Karpas-422 (cell line): ENCODE measurements around the gene FOXC2. TPM values are rescaled to one million over a fixed set of nuclear protein-coding genes. Genes with fewer than 3 reads are reported as not detected.

Experiments used
- DNase-seq: peaks from one replicate; pipeline ENCODE4 v3.0.0-alpha.2; 2015
- H2AFZ ChIP-seq: fragments of 200-600 bp; sonication (generic); 2 replicates; pipeline ENCODE4 v1.6.1; 2014; ENCODE audit warnings: antibody characterized with exemption, low read length, mixed read lengths
- H3K27ac ChIP-seq: fragments of 200-600 bp; sonication (generic); 2 replicates; pipeline ENCODE4 v1.5.1; 2014; ENCODE audit warnings: mild to moderate bottlenecking, low read length, moderate library complexity
- H3K27me3 ChIP-seq: fragments of 200-600 bp; sonication (generic); 2 replicates; pipeline ENCODE4 v1.6.1; 2014; ENCODE audit warnings: low read length, mixed read lengths
- H3K36me3 ChIP-seq: fragments of 200-600 bp; sonication (generic); 2 replicates; pipeline ENCODE4 v1.6.1; 2014; ENCODE audit warnings: low read length, mixed read lengths; ENCODE audit not compliant: insufficient read depth
- H3K4me1 ChIP-seq: fragments of 200-600 bp; sonication (generic); 2 replicates; pipeline ENCODE4 v1.6.1; 2014; ENCODE audit warnings: mild to moderate bottlenecking, low read length, mixed read lengths
- H3K4me2 ChIP-seq: fragments of 200-600 bp; sonication (generic); 2 replicates; pipeline ENCODE4 v1.6.1; 2014; ENCODE audit warnings: low read length, low read depth, mild to moderate bottlenecking; ENCODE audit not compliant: poor library complexity, severe bottlenecking
- H3K4me3 ChIP-seq: fragments of 200-600 bp; sonication (generic); 2 replicates; pipeline ENCODE4 v1.5.1; 2014; ENCODE audit warnings: mild to moderate bottlenecking, antibody characterized with exemption, low read length, mixed read lengths
- H3K79me2 ChIP-seq: fragments of 200-600 bp; sonication (generic); 2 replicates; pipeline ENCODE4 v1.6.1; 2014; ENCODE audit warnings: mild to moderate bottlenecking, low read length, mixed read lengths
- H3K9ac ChIP-seq: fragments of 200-600 bp; sonication (generic); 2 replicates; pipeline ENCODE4 v1.6.0; 2014; ENCODE audit warnings: low read length
- H3K9me2 ChIP-seq: fragments of 200-600 bp; sonication (generic), shearing (Covaris generic); replicated peaks from 2 replicates; pipeline ENCODE4 v1.6.0; 2014; ENCODE audit warnings: mild to moderate bottlenecking, low read length, moderate library complexity; ENCODE audit not compliant: insufficient read depth
- H3K9me3 ChIP-seq: fragments of 300-700, 200-600 bp; sonication (generic); 2 replicates; pipeline ENCODE4 v1.6.1; 2014; ENCODE audit warnings: low read length, mixed read lengths
- H4K20me1 ChIP-seq: fragments of 200-600 bp; sonication (generic); 2 replicates; pipeline ENCODE4 v1.6.1; 2014; ENCODE audit warnings: mild to moderate bottlenecking, antibody characterized with exemption, low read length, low read depth; ENCODE audit not compliant: insufficient read depth
- total RNA-seq: library from RNA; depleted of rRNA; stranded (reverse); fragments of >200 nt; shearing (Covaris generic); gene quantifications from 2 replicates; pipeline ENCODE4 v1.2.3, GENCODE V29; 2014; ENCODE audit warnings: low replicate concordance

The FOXC2 gene
- total RNA-seq, 1 experiment from 2014 or later = not detected

DNA sequence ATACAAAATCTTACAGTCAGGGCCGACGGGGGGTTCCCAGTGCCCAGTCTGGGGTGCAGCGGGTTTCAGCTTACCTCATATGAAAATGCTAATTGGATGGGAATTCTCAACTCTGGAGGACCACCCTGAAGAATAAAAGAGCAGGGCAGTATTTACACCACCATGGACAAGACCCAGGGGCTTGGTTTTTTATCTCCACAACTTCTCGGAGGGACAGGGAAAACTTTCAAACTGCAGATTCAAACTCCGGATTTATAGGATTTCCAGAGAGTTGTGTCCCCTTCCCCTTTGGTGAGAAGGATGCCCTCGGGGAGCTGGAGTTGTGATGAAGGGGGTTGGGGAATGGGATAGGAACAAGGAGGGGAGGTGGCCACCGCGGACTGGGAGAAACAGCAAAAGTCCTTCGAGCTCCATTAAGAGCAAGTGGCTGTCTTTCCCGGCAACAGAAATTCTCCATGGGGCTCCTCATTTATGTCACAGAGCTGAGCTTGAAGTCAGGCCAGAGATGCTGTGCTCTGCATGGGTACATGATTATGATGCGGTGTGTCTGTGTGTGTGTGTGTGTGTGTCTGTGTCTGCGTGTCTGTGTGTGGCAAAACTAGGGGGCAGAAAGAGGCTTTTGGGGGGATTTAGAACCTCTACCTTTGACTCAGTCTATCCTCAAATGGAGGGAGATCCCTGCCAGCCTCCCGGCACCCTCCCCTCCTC, 27.4 kb downstream of the FOXC2 start:
- Histone ChIP-seq H3K27me3 (no peaks in the 10 kb centered on the region), H3K9me3 (no peaks in the 10 kb centered on the region), H3K4me2 (no peak overlapping the region), H3K79me2 (no peaks in the 10 kb centered on the region), H2AFZ (no peak overlapping the region), H3K9ac (no peak overlapping the region), H3K4me3 (no peak overlapping the region), H3K36me3 (no peaks in the 10 kb centered on the region), H3K9me2 (no peaks in the 10 kb centered on the region), H3K4me1 (no peaks in the 10 kb centered on the region), H3K27ac (no peak overlapping the region), H4K20me1 (no peaks in the 10 kb centered on the region)
- no peak for DNase-seq

DNA sequence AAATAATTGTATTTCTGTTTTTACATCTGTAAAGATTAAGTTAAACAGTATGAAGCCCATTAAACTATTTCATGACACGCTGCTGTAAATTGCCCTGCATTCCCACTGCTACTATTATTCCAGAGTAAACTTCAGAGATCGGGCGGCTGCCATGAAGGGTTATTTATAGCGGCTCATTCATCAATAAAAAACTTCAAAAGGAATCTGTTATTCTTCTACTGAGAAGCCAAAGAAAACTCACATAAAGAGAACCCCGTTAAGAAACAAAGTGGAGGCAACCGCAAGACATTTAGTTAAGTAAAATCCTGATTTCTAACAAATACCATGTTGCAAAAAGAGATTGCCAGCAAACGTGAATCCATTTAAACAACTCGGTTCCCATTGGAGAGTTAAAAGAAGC, 28.1 kb downstream of the FOXC2 start:
- no peaks in the 10 kb centered on the region for H3K9me3 ChIP-seq
- H3K36me3 ChIP-seq = no peaks in the 10 kb centered on the region
- no peak overlapping the region for H3K9ac ChIP-seq
- no peak for DNase-seq
- H3K27me3 ChIP-seq = no peaks in the 10 kb centered on the region
- no peaks in the 10 kb centered on the region for H4K20me1 ChIP-seq
- no peak overlapping the region for H3K4me3 ChIP-seq
- no peaks in the 10 kb centered on the region for H3K79me2 ChIP-seq
- H3K27ac ChIP-seq = no peak overlapping the region
- H2AFZ ChIP-seq = no peak overlapping the region
- no peak overlapping the region for H3K4me2 ChIP-seq
- no peaks in the 10 kb centered on the region for H3K4me1 ChIP-seq
- no peaks in the 10 kb centered on the region for H3K9me2 ChIP-seq

DNA sequence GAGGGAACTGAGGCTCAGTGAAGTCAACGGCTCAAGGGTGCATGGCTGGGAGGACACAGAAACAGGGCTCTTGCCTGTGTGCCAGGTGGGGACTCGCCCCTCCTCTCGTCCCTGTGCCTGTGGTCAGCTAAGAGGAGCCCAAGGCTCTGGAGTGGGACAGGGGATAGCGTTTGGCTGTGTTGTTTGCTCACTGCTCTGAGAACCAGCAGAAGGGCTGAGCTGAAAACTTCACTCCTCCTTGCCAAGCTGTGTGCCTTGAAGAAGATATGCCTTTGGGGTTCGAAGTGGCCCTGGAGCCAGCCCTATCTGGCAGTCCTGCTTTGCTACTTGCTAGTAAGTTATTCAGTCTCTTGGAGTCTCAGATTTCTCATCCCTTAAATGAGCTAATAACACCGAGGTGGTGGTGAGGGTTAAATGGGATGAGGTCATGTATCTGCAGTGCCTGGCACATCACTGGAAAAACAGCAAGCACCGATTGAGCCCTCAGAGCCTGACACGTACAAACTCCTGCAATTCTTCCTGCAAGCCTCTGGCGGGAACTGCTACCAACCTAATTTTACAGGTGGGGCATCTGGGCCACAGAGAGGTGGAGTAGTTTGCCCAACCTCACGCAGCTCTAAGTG, 29.5 kb downstream of the FOXC2 start:
- Histone ChIP-seq H2AFZ (no peak overlapping the region), H3K4me3 (no peak overlapping the region), H4K20me1 (no peaks in the 10 kb centered on the region), H3K27ac (no peak overlapping the region), H3K79me2 (no peaks in the 10 kb centered on the region), H3K36me3 (no peaks in the 10 kb centered on the region), H3K9ac (no peak overlapping the region), H3K4me1 (no peaks in the 10 kb centered on the region), H3K4me2 (no peak overlapping the region), H3K9me3 (no peaks in the 10 kb centered on the region), H3K27me3 (no peaks in the 10 kb centered on the region), H3K9me2 (no peaks in the 10 kb centered on the region)
- DNase-seq = no peak

DNA sequence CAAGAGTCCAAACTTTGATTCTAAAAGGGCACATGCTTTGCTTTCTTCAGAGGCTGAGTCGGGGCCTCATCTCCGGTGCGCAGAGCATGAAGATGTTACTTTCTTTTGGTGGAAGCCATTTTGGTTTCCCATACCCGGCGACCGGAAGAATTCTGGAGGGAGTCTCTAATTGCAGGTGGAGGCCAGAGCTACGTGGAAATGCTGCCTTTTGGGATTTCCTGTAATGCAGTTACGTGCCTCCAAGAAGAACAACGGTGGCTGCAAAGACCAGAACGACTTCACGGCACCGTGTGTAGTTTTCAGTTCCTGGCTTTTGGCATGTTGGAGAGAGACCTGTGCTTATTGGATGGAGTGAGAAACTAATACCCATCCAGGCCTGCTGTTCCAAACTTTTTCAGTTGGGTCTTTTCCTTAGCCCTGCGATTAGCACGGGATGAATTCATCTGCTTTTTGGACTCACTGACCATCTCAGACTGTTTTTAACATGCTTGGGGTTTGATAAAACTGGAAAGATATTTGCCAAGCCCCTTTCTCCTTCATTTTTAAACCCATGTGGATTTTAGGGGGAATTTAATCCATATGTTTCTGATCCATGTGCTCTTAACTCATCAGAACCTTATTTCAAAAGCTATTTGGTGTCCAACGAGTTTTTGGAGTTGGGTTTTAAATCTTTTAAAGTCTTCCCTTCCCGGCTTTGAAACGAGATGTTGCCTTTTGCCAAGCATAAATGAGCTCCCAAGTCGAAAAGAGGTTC, 30.7 kb downstream of the FOXC2 start:
- no peaks in the 10 kb centered on the region for H3K36me3 ChIP-seq
- H3K27me3 ChIP-seq = no peaks in the 10 kb centered on the region
- no peaks in the 10 kb centered on the region for H3K9me3 ChIP-seq

DNA sequence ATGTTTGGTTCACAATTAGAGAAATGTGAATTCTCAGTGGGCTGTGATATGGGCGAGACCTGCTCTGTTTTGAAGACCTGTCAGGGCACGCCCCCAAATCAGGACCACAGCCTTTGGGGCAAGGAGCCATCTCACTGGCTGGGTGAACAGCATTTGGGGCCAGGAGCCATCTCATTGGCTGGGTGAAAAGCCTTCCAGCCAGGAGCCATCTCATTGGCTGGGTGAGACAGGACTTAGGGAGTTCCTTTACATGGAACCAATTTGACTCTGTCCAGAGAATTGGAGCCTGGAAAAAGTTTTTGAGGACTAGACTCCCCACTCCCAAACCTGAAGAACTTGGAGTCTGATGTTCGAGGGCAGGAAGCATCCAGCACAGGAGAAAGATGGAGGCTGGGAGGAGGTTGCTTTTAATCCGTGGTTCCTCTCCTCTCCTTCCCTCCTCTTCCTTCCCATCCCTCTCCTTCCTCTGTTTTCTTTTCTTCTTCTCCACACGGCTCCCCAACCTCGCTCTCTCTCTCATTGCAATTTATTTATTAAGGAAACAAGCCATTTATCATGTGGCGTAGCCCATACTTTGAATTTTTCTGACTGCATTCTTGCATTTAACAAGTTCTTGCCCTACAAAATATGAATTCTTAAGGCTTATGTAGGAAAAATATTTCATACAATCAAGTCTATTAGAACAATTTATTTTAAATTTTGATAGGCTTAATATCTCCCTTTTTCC, 31.4 kb downstream of the FOXC2 start:
- Histone ChIP-seq H2AFZ (no peak overlapping the region), H3K4me3 (no peak overlapping the region), H3K9me2 (no peaks in the 10 kb centered on the region)

More for the DNA sequence above, 30.7 kb downstream of the FOXC2 start:
- no peak overlapping the region for H2AFZ ChIP-seq
- H4K20me1 ChIP-seq = no peaks in the 10 kb centered on the region
- H3K4me2 ChIP-seq = no peak overlapping the region
- H3K9me2 ChIP-seq = no peaks in the 10 kb centered on the region
- H3K27ac ChIP-seq = no peak overlapping the region
- no peak for DNase-seq
- H3K9ac ChIP-seq = no peak overlapping the region
- no peaks in the 10 kb centered on the region for H3K4me1 ChIP-seq
- H3K79me2 ChIP-seq = no peaks in the 10 kb centered on the region
- H3K4me3 ChIP-seq = no peak overlapping the region

DNA sequence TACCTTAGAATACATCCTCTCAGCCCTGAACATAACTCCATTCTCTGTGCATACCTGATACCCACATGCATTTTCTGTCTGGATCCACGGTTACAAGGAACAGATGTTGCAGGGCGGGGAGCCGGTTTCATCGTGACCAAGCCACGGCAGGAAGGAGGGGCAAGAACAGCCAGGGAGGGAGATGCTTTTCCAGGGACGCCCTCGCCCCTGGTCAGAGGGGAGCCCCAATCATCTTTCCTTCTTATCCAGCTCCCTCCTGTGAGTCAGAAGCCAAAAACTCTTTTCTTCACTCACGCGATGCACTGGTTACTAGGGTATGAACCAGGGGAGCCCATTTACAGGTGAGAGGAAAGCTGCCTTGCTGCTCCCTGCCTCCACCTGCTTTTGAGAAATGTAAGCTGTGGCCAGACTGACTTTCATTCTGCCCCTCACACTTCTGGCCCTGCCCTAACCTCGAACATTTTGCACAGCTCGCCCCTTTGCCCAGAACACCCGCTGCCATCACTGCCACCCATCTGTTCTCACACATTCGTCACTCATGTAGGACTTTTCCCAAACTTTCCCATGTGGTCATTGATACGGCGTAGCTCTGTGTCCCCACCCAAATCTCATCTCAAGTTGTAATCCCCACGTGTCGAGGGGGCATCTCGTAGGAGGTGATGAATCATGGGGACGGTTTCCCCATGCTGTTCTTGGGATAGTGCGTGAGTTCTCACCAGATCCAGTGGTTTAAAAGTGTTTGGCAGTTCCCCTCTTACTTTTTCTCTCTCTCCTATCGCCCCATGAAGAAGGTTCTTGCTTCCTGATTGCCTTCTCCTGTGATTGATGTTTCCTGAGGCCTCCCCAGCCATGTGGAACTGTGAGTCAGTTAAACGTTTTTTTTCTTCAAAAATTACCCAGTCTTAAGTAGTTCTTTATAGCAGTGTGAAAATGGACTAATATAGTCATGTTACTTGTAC, 32.3 kb downstream of the FOXC2 start:
- H3K27me3 ChIP-seq = no peaks in the 10 kb centered on the region
- H3K9me2 ChIP-seq = no peaks in the 10 kb centered on the region
- no peak overlapping the region for H3K9ac ChIP-seq
- no peak for DNase-seq
- H3K4me1 ChIP-seq = no peaks in the 10 kb centered on the region
- H3K79me2 ChIP-seq = no peaks in the 10 kb centered on the region
- no peak overlapping the region for H3K27ac ChIP-seq
- H4K20me1 ChIP-seq = no peaks in the 10 kb centered on the region
- H2AFZ ChIP-seq = no peak overlapping the region
- H3K4me2 ChIP-seq = no peak overlapping the region
- H3K9me3 ChIP-seq = no peaks in the 10 kb centered on the region
- H3K36me3 ChIP-seq = no peaks in the 10 kb centered on the region
- no peak overlapping the region for H3K4me3 ChIP-seq

More for the DNA sequence above, 31.4 kb downstream of the FOXC2 start:
- Histone ChIP-seq H3K9me3 (no peaks in the 10 kb centered on the region), H4K20me1 (no peaks in the 10 kb centered on the region), H3K27ac (no peak overlapping the region), H3K27me3 (no peaks in the 10 kb centered on the region), H3K36me3 (no peaks in the 10 kb centered on the region), H3K4me2 (no peak overlapping the region), H3K79me2 (no peaks in the 10 kb centered on the region), H3K4me1 (no peaks in the 10 kb centered on the region), H3K9ac (no peak overlapping the region)
- peak; percentile 70 for DNase-seq

DNA sequence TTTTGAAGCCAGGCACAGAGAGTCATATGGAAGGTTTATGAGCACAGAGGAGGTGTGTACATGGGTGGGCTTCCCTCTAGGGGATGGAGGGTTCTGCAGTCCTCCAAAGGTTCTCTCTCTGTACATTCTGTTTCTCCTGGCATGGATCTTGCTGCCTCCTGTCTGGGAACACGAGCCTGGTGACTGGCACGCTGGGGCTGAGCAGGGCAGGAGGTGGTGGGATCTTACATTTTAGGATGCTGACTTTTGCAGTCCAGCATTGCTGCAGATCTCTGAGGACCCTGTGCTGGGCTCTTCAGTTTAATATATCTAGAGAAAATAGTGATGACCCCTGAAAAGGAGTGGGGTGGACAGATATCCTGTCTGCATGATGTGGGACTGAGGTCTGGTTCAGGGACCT, 34.7 kb downstream of the FOXC2 start:
- no peak for DNase-seq
- no peaks in the 10 kb centered on the region for H3K4me1 ChIP-seq
- H3K36me3 ChIP-seq = no peaks in the 10 kb centered on the region
- no peaks in the 10 kb centered on the region for H4K20me1 ChIP-seq
- no peak overlapping the region for H3K4me3 ChIP-seq
- no peak overlapping the region for H3K27ac ChIP-seq
- no peak overlapping the region for H3K9ac ChIP-seq
- no peaks in the 10 kb centered on the region for H3K79me2 ChIP-seq
- H3K27me3 ChIP-seq = no peaks in the 10 kb centered on the region
- H3K4me2 ChIP-seq = no peak overlapping the region
- no peak overlapping the region for H2AFZ ChIP-seq
- H3K9me2 ChIP-seq = no peaks in the 10 kb centered on the region
- no peaks in the 10 kb centered on the region for H3K9me3 ChIP-seq
